Suppressor macrophage treated with lipopolysaccharide for 4 hours (primary cell): ENCODE data around the gene CACNA2D1.
A peak's percentile ranks its signal among the peaks of the same experiment; 100 is the strongest.

Experiments used
- DNase-seq: peaks from one replicate; pipeline ENCODE4 v3.0.0-alpha.2; 2020

Gene CACNA2D1

GRCh38 chr7:82443547-82444219 lies at the start of gene CACNA2D1:
CACNA2D1 (minus strand) TSS chr7:82443777.
- DNase-seq = peak; percentile 7

- peak; percentile 18 for DNase-seq
Measured at GRCh38 chr7:82481499-82482097, 38.0 kb upstream of the CACNA2D1 start.

- DNase-seq = no peak
Measured at GRCh38 chr7:82477733-82478515, 34.3 kb upstream of the CACNA2D1 start.

GRCh38 chr7:82472966-82473365 lies 29.4 kb upstream of the CACNA2D1 start:
- DNase-seq = no peak

GRCh38 chr7:82471351-82472020 lies 27.9 kb upstream of the CACNA2D1 start:
- no peak for DNase-seq

- no peak for DNase-seq
Measured at GRCh38 chr7:82469207-82469606, 25.6 kb upstream of the CACNA2D1 start.

- DNase-seq = no peak
Measured at GRCh38 chr7:82468435-82468834, 24.9 kb upstream of the CACNA2D1 start.

GRCh38 chr7:82467020-82467419 lies 23.4 kb upstream of the CACNA2D1 start:
- no peak for DNase-seq

GRCh38 chr7:82464372-82464771 lies 20.8 kb upstream of the CACNA2D1 start:
- no peak for DNase-seq

GRCh38 chr7:82455295-82455694 lies 11.7 kb upstream of the CACNA2D1 start:
- no peak for DNase-seq

GRCh38 chr7:82450759-82451158 lies 7.2 kb upstream of the CACNA2D1 start:
- no peak for DNase-seq

GRCh38 chr7:82449910-82450309 lies 6.3 kb upstream of the CACNA2D1 start:
- DNase-seq = no peak

- no peak for DNase-seq
Measured at GRCh38 chr7:82446897-82447296, 3.3 kb upstream of the CACNA2D1 start.

- no peak for DNase-seq
Measured at GRCh38 chr7:82445271-82445670, 1.7 kb upstream of the CACNA2D1 start.

GRCh38 chr7:82444220-82444909 lies 788 bp upstream of the CACNA2D1 start:
- DNase-seq = no peak

GRCh38 chr7:82443036-82443546 lies 486 bp downstream of the CACNA2D1 start:
- DNase-seq = peak; percentile 2

GRCh38 chr7:82442492-82443035 lies 1.0 kb downstream of the CACNA2D1 start:
- DNase-seq = no peak

- no peak for DNase-seq
Measured at GRCh38 chr7:82441669-82442478, 1.7 kb downstream of the CACNA2D1 start.

- no peak for DNase-seq
Measured at GRCh38 chr7:82438521-82438920, 5.1 kb downstream of the CACNA2D1 start.

GRCh38 chr7:82435769-82436168 lies 7.8 kb downstream of the CACNA2D1 start:
- DNase-seq = no peak

GRCh38 chr7:82434275-82435022 lies 9.1 kb downstream of the CACNA2D1 start:
- DNase-seq = no peak
